ENCODE measurements around the gene SENP1.

DNA sequence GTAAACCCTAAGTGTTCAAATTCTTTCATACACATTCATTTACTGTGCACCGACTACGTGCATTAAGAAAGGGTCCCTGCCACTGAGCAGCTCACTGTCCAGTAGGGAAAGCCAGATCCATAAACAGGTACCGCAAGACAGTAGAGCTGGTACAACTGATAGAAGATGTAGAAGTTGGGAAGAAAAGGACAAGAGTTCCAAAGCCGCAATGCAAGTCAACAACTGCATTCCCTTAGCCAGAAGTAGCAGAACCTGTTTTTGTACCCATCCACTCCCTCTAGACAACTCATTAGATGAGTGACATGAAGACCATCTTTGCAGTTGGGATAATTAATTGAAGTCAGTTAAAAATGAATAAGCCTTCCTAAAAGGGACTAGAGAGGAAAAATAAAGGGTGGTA lies 1.3 kb downstream of the SENP1 start:
- TF ChIP-seq, protein P1, sequence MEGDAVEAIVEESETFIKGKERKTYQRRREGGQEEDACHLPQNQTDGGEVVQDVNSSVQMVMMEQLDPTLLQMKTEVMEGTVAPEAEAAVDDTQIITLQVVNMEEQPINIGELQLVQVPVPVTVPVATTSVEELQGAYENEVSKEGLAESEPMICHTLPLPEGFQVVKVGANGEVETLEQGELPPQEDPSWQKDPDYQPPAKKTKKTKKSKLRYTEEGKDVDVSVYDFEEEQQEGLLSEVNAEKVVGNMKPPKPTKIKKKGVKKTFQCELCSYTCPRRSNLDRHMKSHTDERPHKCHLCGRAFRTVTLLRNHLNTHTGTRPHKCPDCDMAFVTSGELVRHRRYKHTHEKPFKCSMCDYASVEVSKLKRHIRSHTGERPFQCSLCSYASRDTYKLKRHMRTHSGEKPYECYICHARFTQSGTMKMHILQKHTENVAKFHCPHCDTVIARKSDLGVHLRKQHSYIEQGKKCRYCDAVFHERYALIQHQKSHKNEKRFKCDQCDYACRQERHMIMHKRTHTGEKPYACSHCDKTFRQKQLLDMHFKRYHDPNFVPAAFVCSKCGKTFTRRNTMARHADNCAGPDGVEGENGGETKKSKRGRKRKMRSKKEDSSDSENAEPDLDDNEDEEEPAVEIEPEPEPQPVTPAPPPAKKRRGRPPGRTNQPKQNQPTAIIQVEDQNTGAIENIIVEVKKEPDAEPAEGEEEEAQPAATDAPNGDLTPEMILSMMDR (conservative IDR thresholded peaks at IDR 0.05) = no peak
- no peak for TF ChIP-seq ZFX (IDR thresholded peaks at IDR 0.05)
